GM18508 (cell line): ENCODE results near the gene STARD3.
"Not testable (repeated sequence)": the region's sequence is repeated elsewhere in the genome, so short reads cannot be mapped to it uniquely, and the experiment has no call there.

Source experiments
- ATAC-seq: cut with Tn5 transposase; IDR thresholded peaks from one replicate; pipeline ENCODE4 v1.9.1; 2021; ENCODE audit warnings: moderate number of reproducible peaks; ENCODE audit not compliant: insufficient read depth, unreplicated experiment

Gene STARD3

DNA sequence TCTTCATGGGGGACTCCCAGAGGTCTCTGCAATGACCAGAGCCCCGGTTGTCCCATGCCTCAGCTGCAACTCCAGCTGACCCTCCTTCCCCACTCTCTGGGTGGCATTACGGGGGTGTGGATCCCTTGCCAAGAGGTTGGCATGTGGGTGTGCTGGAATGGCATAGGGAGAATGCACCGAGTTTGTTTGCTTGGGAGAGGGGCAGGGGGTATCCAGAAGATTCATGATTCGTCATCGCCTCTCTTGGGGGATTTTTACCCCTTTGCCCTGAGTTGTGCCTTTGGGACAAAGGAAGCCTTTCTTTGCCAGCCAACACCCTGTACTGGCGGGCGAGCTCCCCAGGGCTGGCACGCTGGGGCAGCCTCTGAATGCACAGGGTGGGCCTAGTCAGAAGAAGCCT lies 69.4 kb downstream of the STARD3 start:
- ATAC-seq = no peak

GRCh38 chr17:39706921-39707337 lies 70.0 kb downstream of the STARD3 start:
- ATAC-seq = no peak

DNA sequence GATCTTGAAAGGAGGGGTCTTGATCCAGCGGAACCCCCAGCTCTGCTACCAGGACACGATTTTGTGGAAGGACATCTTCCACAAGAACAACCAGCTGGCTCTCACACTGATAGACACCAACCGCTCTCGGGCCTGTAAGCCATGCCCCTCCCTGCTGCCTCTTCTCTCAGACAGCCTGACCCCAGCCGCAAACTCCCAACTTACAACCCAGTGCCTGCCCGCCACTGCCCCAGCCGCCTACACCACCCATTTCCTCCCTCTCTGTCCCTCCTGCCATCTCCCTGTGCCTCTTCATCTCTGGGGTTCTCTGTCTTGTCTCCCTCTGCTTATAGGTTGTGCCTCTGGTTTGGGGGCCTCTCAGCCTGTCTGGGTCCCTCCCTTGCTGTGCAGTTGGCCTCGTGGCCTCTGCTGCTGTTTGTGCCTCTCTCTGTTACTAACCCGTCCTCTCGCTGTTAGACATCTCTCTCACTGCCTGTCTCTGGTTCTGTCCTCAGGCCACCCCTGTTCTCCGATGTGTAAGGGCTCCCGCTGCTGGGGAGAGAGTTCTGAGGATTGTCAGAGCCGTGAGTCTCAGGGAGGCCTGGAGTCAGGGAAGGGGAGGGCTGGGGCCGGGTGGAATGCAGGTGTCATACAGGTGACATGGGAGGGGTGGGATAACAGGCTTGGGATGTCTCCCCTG lies 72.5 kb downstream of the STARD3 start:
- no peak for ATAC-seq

- no peak for ATAC-seq
Observed at GRCh38 chr17:39709998-39710964, 73.3 kb downstream of the STARD3 start.

DNA sequence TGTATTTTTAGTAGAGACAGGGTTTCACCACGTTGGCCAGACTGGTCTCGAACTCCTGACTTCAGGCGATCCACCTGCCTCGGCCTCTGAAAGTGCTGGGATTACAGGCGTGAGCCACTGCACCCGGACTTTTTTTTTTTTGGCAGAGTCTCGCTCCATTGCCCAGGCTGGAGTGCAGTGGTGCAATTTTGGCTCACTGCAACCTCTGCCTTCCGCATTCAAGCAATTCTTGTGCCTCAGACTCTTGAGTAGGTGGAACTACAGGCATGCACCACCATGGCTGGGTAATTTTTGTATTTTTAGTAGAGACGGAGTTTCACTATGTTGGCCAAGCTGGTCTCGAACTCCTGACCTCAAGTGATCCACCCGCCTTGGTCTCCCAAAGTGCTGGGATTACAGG lies 74.1 kb downstream of the STARD3 start:
- ATAC-seq = not testable (repeated sequence)

- no peak for ATAC-seq
Observed at GRCh38 chr17:39711851-39712250, 74.9 kb downstream of the STARD3 start.
